ENCODE data around the gene CDC42BPA.
"Not testable (repeated sequence)": the region's sequence is repeated elsewhere in the genome, so short reads cannot be mapped to it uniquely, and the experiment has no call there.

Gene CDC42BPA

DNA sequence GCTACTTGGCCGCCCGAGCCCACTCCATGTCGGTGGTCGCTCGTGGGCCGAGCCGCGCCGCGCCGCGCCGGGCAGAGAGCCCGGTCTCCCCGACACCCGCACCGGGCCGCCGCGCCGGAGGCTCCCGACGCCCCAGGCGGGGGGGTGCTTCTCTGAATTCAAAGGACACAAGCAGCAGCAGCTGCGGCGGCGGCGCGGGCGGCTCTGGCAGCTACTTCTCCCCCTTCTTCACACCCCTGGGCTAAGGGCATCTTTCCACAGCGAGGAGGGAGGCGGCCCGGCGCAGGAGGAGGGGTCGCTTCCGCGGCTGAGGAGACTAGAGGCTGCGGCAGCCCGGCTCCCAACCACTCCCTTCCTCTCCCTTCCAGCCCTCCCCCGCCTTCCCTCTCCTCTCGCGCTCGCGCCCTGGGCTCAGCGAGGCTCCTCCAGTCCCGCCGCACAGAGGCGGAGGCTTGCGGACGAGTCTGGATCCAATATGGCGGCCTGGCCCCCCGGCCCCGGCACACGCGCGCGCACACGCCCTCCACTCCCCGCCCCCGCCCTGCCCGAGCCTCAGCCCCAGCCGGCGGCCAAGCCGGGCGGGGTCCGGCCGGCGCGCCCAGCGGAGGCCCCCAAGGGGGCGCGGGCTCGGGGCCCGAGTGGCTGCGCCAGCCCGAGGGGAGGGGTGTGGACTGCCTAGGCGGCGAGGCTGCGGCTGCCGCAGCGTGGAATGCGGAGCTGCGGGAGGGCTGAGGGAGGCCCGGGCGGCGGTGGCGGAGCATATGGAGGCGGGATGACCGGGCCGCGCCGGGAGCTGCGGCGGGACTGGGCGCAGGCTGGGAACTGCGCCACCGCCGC, at the start of gene CDC42BPA:
CDC42BPA (minus strand) TSS at position 477 of the 837 bp plus-strand sequence. CDS start 1,310 bp downstream, outside the sequence.
- no peak for DNase-seq (ENCODE audit: low read depth in 2 of 2, low spot score in 1 of 2)

DNA sequence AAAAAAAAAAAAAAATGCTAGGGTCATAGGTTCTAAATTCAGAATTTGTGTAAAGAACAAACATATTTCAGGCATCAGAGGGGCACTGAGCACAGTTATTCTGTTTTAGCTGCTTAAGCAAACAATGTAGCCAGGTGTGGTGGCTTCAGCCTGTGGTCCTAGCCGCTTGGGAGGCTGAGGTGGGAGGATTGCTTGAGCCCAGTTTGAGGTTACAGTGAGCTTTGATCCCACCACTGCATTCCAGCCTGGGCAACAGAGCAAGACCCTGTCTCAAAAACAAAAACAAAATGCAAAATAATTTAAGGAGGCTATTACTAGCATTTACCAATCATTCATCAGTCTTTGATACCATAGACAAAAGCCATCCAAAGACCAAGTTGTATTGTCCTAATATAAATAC, 49.7 kb upstream of the CDC42BPA start:
- no peak for DNase-seq (ENCODE audit: low read depth in 2 of 2, low spot score in 1 of 2)

GRCh38 chr1:227365473-227366431, 47.5 kb upstream of the CDC42BPA start:
- no peak for DNase-seq (ENCODE audit: low read depth in 2 of 2, low spot score in 1 of 2)

- DNase-seq (ENCODE audit: low read depth in 2 of 2, low spot score in 1 of 2), result no peak
Observed at GRCh38 chr1:227364657-227365056, 46.4 kb upstream of the CDC42BPA start.

DNA sequence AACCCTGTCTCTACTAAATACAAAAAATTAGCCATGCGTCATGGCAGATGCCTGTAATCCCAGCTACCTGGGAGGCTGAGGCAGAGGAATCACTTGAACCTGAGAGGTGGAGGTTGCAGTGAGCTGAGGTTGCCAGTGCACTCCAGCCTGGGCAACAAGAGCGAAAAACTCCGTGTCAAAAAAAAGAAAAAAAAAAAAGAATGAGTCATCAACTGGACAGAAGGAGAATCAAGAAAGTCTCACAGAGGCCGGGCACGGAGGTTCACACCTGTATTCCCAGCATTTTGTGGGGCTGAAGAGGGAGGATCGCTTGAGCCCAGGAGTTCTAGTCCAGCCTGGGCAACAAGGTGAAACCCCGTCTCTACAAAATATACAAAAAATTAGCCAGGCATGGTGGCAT, 45.5 kb upstream of the CDC42BPA start:
- DNase-seq (ENCODE audit: low read depth in 2 of 2, low spot score in 1 of 2), result no peak

DNA sequence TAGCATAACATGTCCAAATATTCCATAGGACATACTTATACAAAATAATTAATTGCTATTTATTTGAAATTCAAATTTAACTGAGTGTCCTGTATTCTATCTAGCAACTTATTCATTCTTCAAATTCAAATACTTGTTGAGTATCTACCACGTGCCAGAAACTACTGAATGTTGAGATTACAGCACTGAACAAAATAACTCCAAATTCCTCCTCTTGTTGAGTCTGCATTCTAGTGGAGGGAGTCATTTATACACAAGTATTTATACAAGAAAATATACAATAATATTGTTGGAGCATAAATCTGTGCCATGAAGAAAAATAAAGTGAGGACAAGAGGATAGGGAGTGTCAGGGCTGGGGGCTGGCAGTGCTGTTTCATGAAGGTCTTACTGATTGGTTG, 43.7 kb upstream of the CDC42BPA start:
- DNase-seq (ENCODE audit: low read depth in 2 of 2, low spot score in 1 of 2), result no peak

GRCh38 chr1:227357927-227358302, 39.6 kb upstream of the CDC42BPA start:
- DNase-seq (ENCODE audit: low read depth in 2 of 2, low spot score in 1 of 2), result no peak

DNA sequence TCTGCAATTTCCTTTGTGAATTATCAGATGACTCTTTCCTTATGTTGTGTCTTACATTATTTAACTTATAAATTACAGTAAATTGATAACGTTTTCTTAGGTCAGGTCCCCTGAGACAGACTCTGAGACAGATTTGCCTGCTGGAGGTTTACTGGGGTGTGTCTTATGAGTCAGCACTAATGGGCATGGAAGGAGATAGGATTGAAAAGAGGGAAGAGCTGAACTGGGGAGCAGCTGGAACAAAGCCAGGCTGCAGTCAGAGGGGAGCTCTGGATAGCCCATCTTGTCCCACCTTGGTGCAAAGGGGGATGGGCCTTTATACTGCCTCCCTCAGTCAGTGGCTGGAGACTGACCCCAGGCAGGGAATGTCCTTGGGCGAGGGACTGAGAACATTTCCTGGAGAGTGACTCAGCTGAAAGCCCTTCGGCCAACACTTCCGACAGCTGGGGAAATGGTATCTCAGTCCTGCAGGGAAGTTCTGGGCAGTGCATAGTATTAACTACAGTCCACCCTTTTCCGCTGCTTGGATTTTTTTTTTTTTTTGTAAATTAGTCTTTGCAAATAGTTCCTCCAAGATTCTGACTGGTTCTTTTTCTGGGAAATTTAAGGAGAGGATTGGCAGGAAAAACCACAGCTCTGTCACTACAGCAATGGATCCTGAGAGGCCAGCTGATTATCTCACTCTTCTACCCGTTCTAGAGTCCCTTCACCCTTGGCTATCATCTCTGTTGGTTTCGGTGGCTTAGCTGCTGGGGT, 39.1 kb upstream of the CDC42BPA start:
- no peak for DNase-seq (ENCODE audit: low read depth in 2 of 2, low spot score in 1 of 2)

DNA sequence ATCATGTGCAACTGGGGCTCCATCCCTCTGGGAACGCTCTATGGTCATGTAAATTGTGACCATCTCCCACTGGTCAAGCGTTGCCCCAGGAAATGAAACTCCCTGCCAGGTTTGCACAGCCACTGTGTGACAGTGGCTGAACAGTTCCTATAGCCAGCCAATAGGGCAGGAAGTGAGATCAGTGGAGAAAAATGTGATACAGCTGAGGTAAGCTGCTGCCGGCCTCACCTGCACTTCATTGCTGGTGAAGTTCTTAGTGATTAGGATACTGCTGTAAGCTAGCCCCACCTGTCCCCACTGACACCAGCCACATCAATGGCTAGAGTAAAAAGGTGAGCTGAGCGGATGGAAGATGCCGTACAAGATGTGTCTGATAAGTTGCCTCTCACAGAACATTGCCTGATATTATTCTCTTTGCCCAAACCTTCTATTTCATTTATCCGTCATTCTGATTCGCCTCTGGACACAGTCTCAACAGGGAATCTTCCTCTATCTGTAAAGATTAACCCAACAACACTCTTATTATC, 38.4 kb upstream of the CDC42BPA start:
- DNase-seq (ENCODE audit: low read depth in 2 of 2, low spot score in 1 of 2), result no peak

- no peak for DNase-seq (ENCODE audit: low read depth in 2 of 2, low spot score in 1 of 2)
Observed at GRCh38 chr1:227355542-227356245, 37.4 kb upstream of the CDC42BPA start.

DNA sequence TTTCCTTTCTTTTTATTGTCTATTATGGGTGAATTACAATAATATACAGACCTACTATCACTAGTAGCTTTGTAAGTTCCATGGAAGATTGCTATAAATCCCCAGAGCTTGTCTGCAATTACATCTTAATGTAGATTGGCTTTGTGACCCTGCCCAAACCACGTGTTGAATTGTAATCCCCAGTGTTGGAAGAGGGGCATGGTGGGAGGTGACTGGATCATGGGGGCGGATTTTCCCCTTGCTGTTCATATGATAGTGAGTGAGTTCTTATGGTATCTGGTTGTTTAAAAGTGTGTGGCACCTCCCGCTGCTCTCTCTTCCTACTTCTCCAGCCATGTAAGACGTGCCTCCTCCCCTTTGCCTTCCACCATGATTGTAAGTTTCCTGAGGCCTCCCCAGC, 34.9 kb upstream of the CDC42BPA start:
- DNase-seq (ENCODE audit: low read depth in 2 of 2, low spot score in 1 of 2), result no peak

GRCh38 chr1:227352164-227352563, 33.9 kb upstream of the CDC42BPA start:
- not testable (repeated sequence) for DNase-seq (ENCODE audit: low read depth in 2 of 2, low spot score in 1 of 2)

- DNase-seq (ENCODE audit: low read depth in 2 of 2, low spot score in 1 of 2), result no peak
Observed at GRCh38 chr1:227351443-227351842, 33.2 kb upstream of the CDC42BPA start.

DNA sequence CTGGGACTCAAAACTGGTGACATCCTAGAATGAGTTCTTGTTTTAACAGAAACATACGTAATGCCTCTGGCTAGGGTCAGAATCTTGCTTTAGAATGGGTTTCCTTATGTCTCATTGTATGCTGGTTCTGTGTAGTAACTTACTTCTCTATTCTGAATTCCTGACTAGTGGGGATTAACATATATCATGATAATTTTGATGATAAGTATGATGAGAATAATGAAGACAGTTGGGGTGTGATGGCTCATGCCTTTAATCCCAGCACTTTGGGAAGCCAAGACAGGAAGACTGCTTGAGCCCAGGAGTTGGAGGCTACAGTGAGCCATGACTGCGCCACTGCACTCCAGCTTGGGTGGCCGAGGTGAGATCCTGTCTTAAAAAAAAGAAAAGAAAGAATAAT, 31.7 kb upstream of the CDC42BPA start:
- no peak for DNase-seq (ENCODE audit: low read depth in 2 of 2, low spot score in 1 of 2)

DNA sequence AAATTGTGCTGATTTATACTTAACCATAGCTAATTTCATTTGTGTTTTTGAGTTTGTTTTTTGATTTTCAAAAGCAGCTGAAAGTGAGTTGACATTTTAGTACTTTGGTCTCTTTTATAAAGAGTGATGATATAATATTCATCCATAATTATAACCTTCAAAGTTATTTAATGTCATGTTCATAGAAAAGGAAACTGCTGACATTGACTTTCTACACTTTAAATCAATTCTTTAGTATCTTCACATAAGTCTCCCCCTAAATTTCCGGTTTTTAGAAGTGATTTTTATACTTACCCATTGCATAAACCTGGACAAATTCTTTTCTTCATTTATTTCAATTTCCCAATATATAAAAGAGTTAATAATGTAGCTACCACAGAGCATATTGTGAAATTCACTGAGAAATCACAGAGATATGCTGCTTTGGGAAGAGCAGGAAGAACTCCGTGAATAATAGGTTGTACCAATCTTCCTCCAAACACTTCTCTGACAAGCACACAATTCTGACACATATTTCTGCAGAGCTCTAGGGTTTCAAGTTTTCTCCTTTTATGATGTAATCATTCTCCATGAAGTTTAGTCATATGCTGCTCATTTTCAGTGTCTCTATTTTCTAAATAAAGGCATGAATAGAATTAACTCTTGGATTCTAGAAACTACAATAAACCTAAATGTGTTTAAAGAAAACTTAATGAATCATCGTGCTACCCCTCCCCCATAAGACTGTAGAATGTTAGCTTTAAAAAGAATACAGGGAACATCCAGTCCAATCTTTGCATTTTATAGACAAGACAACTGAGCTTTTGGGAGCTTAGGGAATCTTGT, 25.6 kb upstream of the CDC42BPA start:
- DNase-seq (ENCODE audit: low read depth in 2 of 2, low spot score in 1 of 2), result no peak

GRCh38 chr1:227343206-227343605, 24.9 kb upstream of the CDC42BPA start:
- no peak for DNase-seq (ENCODE audit: low read depth in 2 of 2, low spot score in 1 of 2)

GRCh38 chr1:227342075-227342829, 24.0 kb upstream of the CDC42BPA start:
- DNase-seq (ENCODE audit: low read depth in 2 of 2, low spot score in 1 of 2), result no peak

DNA sequence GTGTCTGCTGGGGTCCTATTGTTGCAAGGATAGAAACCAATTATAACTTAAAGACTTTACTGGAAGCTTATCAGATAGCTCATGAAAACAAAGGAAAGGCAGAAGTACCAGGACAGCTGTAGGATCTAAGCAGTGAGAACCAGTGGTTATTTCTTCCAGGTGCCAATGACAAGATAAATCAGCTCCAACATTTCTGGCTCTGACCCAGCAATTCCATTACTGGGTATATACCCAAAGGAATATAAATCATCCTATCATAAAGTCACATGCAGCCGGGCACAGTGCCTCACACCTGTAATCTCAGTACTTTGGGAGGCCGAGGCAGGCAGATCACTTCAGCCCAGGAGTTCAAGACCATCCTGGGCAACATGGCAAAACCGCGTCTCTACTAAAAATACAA, 17.8 kb upstream of the CDC42BPA start:
- DNase-seq (ENCODE audit: low read depth in 2 of 2, low spot score in 1 of 2), result not testable (repeated sequence)
